Lower lobe of right lung (tissue), 2 donors: ENCODE measurements around the gene DAPK2. TPM values are rescaled to one million over a fixed set of nuclear protein-coding genes. Genes with fewer than 3 reads are reported as not detected.

ENCODE experiments used
- ATAC-seq, 2 donors: fragments of 200-7000 bp; cut with Tn5 transposase; one replicate each; pipeline ENCODE4 v1.9.1; 2020 to 2022; ENCODE audit warnings: mild to moderate bottlenecking in 2 of 2, moderate library complexity in 2 of 2
- DNase-seq: peaks from one replicate; pipeline ENCODE4 v3.0.0-alpha.2; 2020
- H3K27ac ChIP-seq: fragments of 200-600 bp; one replicate; pipeline ENCODE4 v1.8.0; 2022
- H3K27me3 ChIP-seq: fragments of 200-600 bp; one replicate; pipeline ENCODE4 v1.8.0; 2022; ENCODE audit warnings: low read depth
- H3K36me3 ChIP-seq: fragments of 200-600 bp; one replicate; pipeline ENCODE4 v1.8.0; 2022; ENCODE audit warnings: mild to moderate bottlenecking
- H3K4me1 ChIP-seq: fragments of 200-600 bp; one replicate; pipeline ENCODE4 v1.8.0; 2022
- H3K4me3 ChIP-seq: fragments of 200-600 bp; one replicate; pipeline ENCODE4 v1.8.0; 2022; ENCODE audit warnings: mild to moderate bottlenecking
- H3K9me3 ChIP-seq: fragments of 200-600 bp; one replicate; pipeline ENCODE4 v1.8.0; 2022
- CTCF ChIP-seq: fragments of 200-600 bp; IDR thresholded peaks from one replicate; pipeline ENCODE4 v1.8.0; 2022; ENCODE audit warnings: antibody characterized with exemption, mild to moderate bottlenecking
- intact Hi-C: fragments of 100-400 bp; cut with DNase I; formaldehyde crosslinking; loops from one replicate; pipeline ENCODE4 v1.11.0; 2022
- total RNA-seq: library from RNA; stranded (reverse); fragmentation: NEBNext Ultra II Directional; extraction: Animal tissue kit (Norgen Biotek cat#: 25700); gene quantifications from one replicate; pipeline ENCODE4 v1.2.1, GENCODE V29; 2021
- donor health status: DM: no; HTN: yes; CAD: no; lungs with severe emphysema.

Gene DAPK2
- total RNA-seq, 1 donor from 2014 or later: 56.8 TPM

- H3K9me3 ChIP-seq: no peaks in the 10 kb centered on the region
- H3K4me1 ChIP-seq: peaks cover 51% of the 10 kb centered on the region
- H3K27me3 ChIP-seq: no peaks in the 10 kb centered on the region
- no peak for TF ChIP-seq CTCF
- ATAC-seq (no peak), DNase-seq (no peak)
- peak overlapping the region; percentile 78 for H3K27ac ChIP-seq
- intact Hi-C loops: no loop called here
- no peak overlapping the region for H3K4me3 ChIP-seq
- no peaks in the 10 kb centered on the region for H3K36me3 ChIP-seq
These were observed 63.9 kb downstream of the DAPK2 start for GRCh38 chr15:63982381-63982854.

- no peak for DNase-seq
- ATAC-seq: no peak
- TF ChIP-seq CTCF: no peak
- Histone ChIP-seq H3K9me3 (no peaks in the 10 kb centered on the region), H3K27me3 (no peaks in the 10 kb centered on the region), H3K27ac (no peak overlapping the region), H3K4me1 (peaks cover 44% of the 10 kb centered on the region), H3K4me3 (no peak overlapping the region), H3K36me3 (no peaks in the 10 kb centered on the region)
- intact Hi-C loops: no loop called here
These were observed 64.5 kb downstream of the DAPK2 start for GRCh38 chr15:63981596-63982320.

GRCh38 chr15:63979262-63979793, 67.0 kb downstream of the DAPK2 start:
- Histone ChIP-seq H3K27ac (no peak overlapping the region), H3K4me1 (peaks cover 21% of the 10 kb centered on the region), H3K27me3 (no peaks in the 10 kb centered on the region), H3K4me3 (no peak overlapping the region), H3K9me3 (no peaks in the 10 kb centered on the region), H3K36me3 (no peaks in the 10 kb centered on the region)
- ATAC-seq (no peak), DNase-seq (no peak)
- intact Hi-C loops: no loop called here
- TF ChIP-seq CTCF: no peak

GRCh38 chr15:63978511-63979261, 67.6 kb downstream of the DAPK2 start:
- intact Hi-C loops: no loop called here
- TF ChIP-seq CTCF: no peak
- no peak for DNase-seq
- Histone ChIP-seq H3K4me3 (no peak overlapping the region), H3K36me3 (no peaks in the 10 kb centered on the region), H3K27me3 (no peaks in the 10 kb centered on the region), H3K9me3 (no peaks in the 10 kb centered on the region), H3K27ac (no peak overlapping the region), H3K4me1 (peaks cover 15% of the 10 kb centered on the region)
- no peak for ATAC-seq

GRCh38 chr15:63977119-63977518, 69.2 kb downstream of the DAPK2 start:
- intact Hi-C loops: no loop called here
- peaks cover under 1% of the 10 kb centered on the region for H3K4me1 ChIP-seq
- DNase-seq (no peak), ATAC-seq (no peak)
- no peaks in the 10 kb centered on the region for H3K9me3 ChIP-seq
- no peak for TF ChIP-seq CTCF
- no peaks in the 10 kb centered on the region for H3K27me3 ChIP-seq
- H3K27ac ChIP-seq: no peak overlapping the region
- no peaks in the 10 kb centered on the region for H3K36me3 ChIP-seq
- no peak overlapping the region for H3K4me3 ChIP-seq
